ENCODE data around the gene THBS2. TPM values are rescaled to one million over a fixed set of nuclear protein-coding genes. Genes with fewer than 3 reads are reported as not detected.
"Not testable (repeated sequence)": the region's sequence is repeated elsewhere in the genome, so short reads cannot be mapped to it uniquely, and the experiment has no call there.

Gene THBS2
- total RNA-seq, 1 experiment from 2014 or later: not detected

GRCh38 chr6:169231790-169232506 is 21.7 kb downstream of the THBS2 start:
- DNase-seq (ENCODE audit: low spot score): no peak

DNA sequence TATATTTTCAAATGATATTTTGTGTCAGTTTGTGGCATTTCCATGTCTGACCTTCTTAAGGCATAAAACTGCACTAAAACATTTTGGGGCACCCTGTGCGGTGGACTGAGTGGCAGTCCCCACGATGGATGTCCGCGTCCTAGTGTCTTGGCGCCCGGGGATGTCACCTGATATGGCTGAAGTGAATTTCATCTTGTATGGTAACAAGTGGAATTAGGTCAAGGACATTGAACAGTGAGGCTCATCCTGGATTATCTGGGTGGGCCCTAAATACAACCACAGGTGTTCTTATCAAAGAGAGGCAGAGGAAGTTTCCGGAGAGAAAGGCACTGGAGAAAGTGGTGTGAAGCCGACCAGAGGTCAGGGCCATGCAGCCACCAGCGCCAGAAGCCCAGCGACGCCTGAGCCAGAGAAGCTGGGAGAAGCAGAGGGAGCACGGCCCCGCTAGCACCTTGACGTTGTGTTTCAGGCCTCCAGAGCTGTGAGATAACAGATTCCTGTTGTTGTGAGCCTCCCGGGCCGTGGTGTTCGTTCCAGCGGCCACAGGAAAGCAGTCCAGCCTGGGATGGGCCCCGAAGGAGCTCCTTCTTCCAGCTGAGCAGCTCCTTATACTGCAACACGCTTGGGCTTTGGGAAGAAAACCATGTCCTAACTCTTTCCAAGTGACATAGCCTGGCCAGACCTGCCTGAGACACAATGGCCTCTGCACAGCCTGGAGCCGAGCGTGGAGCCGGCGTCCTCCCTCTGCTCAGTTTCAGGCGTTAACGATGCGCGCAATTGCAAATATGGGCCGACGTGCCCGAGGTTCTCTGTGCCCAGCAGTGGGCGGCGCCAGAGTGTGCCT is 22.5 kb downstream of the THBS2 start:
- DNase-seq (ENCODE audit: low spot score): no peak

- no peak for DNase-seq (ENCODE audit: low spot score)
Measured at GRCh38 chr6:169230322-169230665, 23.4 kb downstream of the THBS2 start.

DNA sequence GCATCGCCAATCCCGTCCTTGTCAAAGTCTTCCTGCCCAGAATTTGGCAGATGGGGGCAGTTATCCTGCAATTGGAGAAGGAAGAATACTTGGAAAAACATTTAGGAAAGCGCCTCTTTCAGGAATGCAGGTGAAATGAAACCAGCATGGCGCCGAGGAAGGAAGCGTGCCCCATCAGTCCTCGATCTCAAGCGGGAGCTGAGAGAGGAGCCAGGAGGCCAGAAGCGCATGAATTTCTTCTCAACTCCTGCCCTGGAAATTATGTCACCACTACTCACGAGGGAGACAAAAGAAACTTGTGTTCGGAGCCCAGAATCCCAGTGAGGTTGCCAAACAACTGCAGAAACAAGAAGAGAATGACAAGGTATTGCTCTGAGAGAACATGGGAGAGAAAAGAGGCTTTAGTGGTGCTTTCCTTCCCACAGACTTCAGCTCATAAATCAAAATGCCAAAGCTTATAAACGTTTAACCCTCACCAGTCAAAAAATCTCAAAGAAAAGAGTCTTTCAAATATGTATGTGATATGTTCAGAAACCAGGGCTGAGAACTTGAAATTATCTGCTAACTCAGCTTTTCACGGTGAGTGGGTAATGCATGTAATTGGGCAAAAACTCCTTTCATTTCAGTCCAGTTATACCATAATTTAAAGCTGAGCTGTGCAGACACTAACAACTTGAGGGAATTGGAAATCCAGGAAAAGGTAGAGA is 23.9 kb downstream of the THBS2 start:
- DNase-seq (ENCODE audit: low spot score): no peak

- no peak for DNase-seq (ENCODE audit: low spot score)
Measured at GRCh38 chr6:169227116-169227515, 26.5 kb downstream of the THBS2 start.

- no peak for DNase-seq (ENCODE audit: low spot score)
Measured at GRCh38 chr6:169225887-169226286, 27.8 kb downstream of the THBS2 start.

DNA sequence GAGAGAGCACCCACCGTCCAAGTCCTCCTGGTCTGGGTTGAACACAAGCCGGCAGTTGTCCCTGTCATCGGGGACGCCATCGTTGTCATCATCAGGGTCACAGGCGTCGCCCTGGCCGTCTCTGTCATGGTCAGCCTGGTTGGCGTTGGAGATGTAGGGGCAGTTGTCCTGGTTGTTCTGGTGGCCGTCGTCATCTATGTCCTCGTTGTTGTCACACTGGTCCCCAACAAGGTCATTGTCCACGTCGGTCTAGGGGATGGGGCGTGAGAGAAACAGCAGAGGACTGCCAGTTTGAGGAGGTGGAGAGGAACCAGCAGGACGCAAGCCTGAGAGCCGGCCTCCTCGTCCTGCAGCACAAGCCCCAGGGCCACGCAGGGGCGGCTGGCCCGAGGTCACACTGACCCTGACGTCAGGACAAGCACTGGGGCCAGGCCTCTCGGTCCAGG is 28.5 kb downstream of the THBS2 start:
- no peak for DNase-seq (ENCODE audit: low spot score)

GRCh38 chr6:169224716-169225115 is 28.9 kb downstream of the THBS2 start:
- no peak for DNase-seq (ENCODE audit: low spot score)

- no peak for DNase-seq (ENCODE audit: low spot score)
Measured at GRCh38 chr6:169224185-169224695, 29.4 kb downstream of the THBS2 start.

DNA sequence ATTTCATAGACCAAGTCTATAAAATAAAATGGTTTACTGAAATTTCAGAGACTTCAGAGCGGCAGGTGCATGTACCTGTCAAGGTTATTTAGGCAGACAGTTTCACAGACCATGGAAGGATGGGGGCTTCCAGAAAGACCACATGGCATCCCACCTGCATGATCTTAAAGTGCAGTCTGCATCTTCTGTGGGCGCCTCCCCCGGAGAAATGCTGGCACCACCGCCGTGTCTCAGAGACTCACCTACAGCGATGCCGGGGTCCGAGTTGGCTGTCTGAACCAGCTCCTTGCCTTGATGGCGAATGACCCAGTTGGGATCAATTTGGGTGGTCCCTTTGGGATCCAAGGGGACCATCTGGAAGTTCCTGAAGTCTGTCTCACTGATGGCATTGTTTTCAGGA is 30.6 kb downstream of the THBS2 start:
- no peak for DNase-seq (ENCODE audit: low spot score)

DNA sequence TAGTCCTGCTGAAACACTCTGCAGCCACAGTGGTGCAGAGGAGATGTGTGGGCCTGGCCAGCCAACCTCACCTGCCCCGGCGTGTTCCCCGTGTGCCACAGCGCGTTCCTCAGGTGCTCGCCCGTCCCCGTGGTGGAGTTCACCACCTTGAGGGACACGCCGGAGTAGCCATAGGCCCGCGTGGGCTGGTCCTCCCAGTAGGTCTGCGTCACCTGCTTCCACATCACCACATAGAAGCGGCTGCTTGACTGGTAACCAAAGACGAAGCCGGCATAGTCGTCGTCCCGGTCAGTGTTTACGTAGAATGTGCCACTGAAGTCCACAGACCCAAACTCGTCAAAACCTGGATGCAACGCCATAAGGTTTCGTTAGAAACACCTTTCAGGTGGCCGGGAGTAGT is 31.5 kb downstream of the THBS2 start:
- no peak for DNase-seq (ENCODE audit: low spot score)

DNA sequence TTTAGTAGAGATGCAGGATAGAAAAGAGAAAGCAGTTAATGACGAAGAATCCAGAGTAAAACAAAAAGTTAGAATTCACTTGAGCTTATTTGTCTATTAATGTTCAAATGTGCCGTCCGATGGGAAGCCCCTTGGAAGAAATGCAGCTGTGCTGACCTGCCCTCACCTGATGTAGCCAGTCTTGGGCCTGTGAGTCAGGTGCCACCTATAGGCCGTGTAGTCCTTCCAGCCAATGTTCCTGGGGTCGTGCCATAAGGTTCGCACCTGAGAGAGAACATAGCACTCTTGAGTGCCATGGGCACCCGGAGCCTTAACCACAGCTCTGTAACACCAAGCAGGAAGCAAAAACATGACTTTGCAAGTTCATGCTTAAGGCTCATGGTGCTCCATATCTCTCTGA is 32.4 kb downstream of the THBS2 start:
- no peak for DNase-seq (ENCODE audit: low spot score)

DNA sequence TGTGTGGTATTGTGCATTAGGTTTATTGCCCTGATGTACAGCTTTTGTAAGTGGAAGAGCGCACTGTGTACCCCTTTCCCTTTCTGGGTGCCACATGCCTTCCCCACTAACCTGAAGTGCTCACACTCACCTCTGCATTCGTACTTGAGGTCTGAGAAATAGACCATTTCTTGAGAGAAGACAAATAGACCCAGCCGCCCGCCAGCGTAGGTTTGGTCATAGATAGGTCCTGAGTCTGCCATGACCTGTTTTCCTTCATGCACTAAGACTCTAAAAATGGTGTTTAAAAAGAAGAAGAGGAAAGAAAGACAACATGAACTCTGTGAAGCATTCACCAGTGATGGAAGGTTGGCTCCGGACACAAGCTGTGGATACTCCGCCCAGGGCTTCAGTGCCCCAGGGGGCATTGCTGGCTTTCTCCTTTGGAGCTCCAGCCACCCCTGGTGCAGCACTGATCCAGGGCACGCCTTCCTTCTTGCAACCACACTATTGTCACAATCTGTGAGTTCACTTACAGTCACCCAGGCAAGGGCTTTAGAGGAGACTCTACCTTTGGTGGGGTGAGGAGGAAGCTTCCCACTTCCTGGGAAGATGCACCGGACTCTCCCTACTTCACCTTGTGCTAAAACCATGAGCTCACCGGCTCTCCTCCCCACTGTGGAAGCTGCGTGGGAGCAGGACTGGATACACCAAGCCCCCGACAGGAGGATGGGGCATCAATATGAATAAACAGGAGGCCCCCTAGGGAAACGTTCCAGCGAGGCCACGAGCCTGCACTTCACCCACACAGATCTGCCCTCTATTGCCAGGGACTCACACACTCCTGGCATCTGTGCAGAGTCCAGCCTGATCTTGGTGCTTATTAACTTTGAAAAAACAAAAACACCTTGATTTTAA is 33.3 kb downstream of the THBS2 start:
- no peak for DNase-seq (ENCODE audit: low spot score)

GRCh38 chr6:169217972-169218371 is 35.7 kb downstream of the THBS2 start:
- no peak for DNase-seq (ENCODE audit: low spot score)

DNA sequence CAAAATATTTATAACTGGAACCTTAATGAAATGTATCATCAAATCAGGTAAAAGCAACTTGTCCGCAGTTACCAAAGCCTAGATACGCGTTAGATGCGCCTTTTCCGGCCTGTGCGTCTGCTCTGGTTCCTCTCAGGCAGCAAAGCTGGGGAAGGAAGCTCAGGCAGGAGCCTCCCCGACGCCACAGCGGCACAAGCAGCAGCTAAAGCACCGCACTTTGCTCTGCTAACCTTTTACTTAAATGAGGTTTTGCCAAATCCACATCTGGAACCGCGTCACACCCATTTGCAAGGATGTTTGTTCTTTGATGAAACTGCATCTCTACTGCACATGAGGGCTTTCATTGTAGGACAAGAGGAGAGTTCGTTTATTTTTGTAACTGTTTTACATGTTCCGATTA is 36.8 kb downstream of the THBS2 start:
- DNase-seq (ENCODE audit: low spot score): no peak

GRCh38 chr6:169215201-169215681 is 38.4 kb downstream of the THBS2 start:
- DNase-seq (ENCODE audit: low spot score): no peak

- DNase-seq (ENCODE audit: low spot score): not testable (repeated sequence)
Measured at GRCh38 chr6:169214789-169215188, 38.9 kb downstream of the THBS2 start.

- no peak for DNase-seq (ENCODE audit: low spot score)
Measured at GRCh38 chr6:169213814-169214520, 39.7 kb downstream of the THBS2 start.

GRCh38 chr6:169212897-169213813 is 40.5 kb downstream of the THBS2 start:
- peak; percentile 86 for DNase-seq (ENCODE audit: low spot score)
